Cardiac septum (tissue), 1 donor: Measurements from ENCODE around the gene TK2. TPM values are rescaled to one million over a fixed set of nuclear protein-coding genes. Genes with fewer than 3 reads are reported as not detected.
A peak's percentile ranks its signal among the peaks of the same experiment; 100 is the strongest.

Source experiments
- DNase-seq: peaks from one replicate; pipeline ENCODE4 v3.0.0-alpha.2; 2020; ENCODE audit warnings: low spot score
- intact Hi-C: fragments of 100-400 bp; cut with DNase I; formaldehyde crosslinking; loops from one replicate; pipeline ENCODE4 v1.14.0; 2022
- total RNA-seq: library from RNA; stranded (reverse); fragmentation: NEBNext Ultra II Directional; extraction: Animal tissue kit (Norgen Biotek cat#: 25700); gene quantifications from one replicate; pipeline ENCODE4 v1.2.1, GENCODE V29; 2021
- donor health status: DM: no; HTN: no; CAD: no.

TK2 gene
- total RNA-seq, 1 donor from 2014 or later, result 23.4 TPM

DNA sequence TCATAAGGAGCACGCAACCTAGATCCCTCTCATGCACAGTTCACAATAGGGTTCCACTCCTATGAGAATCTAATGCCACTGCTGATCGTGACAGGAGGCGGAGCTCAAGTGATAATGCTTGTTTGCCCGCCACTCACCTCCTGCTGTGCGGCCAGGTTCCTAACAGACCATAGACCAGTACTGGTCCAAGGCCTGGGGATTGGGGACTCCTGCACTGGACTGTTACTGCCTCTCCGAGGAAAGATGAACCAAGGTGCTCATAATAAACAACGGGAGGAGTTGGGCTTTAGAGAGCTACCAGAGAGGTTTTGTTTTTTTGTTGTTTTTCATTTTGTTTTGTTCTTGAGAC, 58.2 kb downstream of the TK2 start:
- intact Hi-C loops, result no loop called here

DNA sequence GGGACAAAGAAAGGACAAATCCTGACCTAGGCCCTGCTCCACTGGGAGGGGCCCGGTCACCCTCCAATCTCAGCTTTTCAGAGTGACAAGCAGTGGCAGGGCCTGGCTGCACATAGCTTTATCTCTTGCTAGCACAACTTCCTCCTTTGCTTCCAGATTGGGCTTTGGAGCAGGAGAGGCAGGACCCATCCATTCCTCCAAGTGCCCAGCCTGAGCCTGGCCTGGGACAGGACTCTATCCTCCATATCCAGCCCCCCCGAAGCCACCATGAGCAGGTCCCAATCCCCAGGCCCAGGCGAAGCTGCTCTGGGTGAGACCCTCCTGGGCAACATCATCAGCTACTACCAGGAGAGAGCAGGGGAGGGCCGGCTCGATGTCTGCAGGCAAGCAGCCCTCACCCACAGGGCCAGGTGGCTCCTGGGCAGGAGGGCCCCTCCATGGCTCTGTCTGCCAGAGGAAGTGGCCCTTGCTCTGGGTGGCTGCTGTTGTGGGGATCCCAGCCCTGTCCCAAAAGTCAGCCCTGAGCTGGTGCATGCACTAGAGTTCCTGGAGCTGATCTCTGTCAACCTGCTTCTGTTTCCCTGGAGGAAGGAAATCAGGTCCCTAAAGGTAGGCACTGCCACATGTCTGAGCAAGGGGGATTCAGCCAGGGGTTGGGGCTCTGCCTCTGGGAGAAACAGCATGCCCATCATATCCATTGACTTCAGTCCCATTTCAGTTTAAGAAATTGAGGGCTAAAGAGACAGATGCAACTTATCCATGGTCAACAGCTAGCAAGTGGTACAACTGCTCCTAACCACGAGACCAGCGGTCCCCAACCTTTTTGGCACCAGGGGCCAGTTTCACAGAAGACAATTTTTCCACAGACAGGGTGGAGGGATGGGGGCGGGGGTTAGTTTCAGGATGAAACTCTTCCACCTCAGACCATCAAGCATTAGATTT, 58.9 kb downstream of the TK2 start:
- intact Hi-C loops, result no loop called here
- DNase-seq, result peak; percentile 62

More for the DNA sequence above, 58.2 kb downstream of the TK2 start:
- peak; percentile 50 for DNase-seq

DNA sequence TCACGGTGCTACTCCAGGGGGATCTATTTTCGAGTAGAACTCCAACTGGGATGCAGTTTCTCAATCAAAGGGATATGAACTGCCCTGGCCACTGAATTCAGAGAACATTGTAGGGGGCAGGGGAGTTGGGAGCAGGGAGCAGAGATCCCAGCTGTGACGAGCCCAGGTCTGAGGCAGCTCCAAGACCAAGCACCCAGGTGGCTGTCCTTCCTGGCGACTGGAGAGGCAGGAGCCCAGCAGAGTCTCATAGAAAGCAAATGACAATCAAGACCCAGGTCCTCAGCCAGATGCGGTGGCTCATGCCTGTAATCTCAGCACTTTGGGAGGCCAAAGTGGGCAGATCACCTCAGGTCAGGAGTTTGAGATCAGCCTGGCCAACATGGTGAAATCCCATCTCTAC, 60.1 kb downstream of the TK2 start:
- no peak for DNase-seq
- intact Hi-C loops, result loop anchor here (10.0 kb wide), 1 partner anchor 375 kb away; no protein-coding TSS in a partner anchor

DNA sequence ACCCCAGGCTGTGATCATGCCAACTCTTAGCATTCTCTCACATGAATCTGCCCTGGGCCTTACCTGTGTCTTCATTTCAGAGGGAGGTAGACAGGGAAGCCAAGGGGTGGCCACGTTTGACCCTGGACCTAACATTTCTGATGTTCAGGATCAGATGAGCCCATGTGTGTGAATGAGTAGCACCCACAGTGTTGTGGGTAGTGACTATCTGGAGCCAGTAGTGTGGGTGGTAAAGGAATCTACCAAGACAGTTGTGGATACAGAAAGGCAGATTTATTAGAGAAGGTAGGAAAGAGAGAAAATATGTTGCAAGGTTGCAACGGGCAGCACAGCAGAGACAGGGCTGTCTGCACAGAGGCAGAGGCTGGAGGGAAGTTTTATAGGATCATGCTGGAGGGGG, 60.5 kb downstream of the TK2 start:
- intact Hi-C loops, result loop anchor here (10.0 kb wide), 1 partner anchor 375 kb away; no protein-coding TSS in a partner anchor
- DNase-seq, result no peak

DNA sequence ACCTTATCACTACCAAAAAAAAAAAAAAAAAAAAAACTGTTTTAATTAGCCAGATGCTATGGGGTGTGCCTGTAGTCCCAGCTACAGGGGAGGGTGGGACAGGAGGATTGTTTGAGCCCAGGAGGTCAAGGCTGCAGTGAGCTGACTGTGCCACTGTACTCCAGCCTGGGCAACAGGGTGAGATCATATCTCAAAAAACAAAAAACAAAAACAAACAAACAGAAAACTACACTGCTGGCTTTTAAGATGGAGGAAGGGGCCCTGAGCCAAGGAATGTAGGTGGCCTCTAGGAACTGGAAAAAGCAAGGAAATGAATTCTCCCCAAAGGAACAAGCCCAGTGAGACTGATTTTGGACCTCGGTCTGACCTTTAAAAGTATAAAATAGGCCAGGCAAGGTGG, 61.4 kb downstream of the TK2 start:
- DNase-seq, result no peak
- intact Hi-C loops, result loop anchor here (10.0 kb wide), 1 partner anchor 376 kb away; no protein-coding TSS in a partner anchor

DNA sequence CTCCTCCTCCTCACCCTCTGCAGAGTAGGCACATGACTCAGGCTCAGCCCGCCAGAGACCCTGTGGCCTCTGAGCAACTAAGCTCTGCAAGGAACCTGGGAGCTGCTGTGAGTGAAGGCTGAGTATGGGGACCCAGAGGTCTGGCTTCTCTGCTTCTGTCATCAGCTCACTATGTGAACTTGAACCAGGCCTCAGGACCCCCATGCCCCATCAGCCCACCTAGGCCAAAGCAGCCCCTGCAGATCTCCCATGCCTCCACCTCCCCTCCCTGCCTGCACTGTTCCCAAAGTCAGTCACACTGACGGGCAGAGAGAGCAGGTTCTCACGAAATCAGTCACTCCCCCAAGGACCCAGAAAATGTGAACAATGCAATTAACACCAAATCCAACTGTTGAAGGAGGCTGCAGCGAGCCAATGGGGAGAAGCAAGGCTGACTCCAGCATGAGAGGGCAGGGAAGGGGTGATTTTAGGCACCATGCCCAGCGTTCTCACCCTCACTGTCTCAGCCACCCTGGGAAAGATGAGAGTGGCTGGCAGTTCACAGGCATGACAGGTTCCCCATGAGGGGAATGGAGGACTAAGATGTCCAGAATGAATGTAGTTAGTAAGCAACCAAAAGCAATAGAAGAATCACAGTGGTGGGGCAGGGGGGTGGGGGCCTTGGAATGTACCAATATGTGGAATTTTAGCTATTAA, 62.2 kb downstream of the TK2 start:
- intact Hi-C loops, result loop anchor here (10.0 kb wide), 1 partner anchor 377 kb away; no protein-coding TSS in a partner anchor
- DNase-seq, result no peak

DNA sequence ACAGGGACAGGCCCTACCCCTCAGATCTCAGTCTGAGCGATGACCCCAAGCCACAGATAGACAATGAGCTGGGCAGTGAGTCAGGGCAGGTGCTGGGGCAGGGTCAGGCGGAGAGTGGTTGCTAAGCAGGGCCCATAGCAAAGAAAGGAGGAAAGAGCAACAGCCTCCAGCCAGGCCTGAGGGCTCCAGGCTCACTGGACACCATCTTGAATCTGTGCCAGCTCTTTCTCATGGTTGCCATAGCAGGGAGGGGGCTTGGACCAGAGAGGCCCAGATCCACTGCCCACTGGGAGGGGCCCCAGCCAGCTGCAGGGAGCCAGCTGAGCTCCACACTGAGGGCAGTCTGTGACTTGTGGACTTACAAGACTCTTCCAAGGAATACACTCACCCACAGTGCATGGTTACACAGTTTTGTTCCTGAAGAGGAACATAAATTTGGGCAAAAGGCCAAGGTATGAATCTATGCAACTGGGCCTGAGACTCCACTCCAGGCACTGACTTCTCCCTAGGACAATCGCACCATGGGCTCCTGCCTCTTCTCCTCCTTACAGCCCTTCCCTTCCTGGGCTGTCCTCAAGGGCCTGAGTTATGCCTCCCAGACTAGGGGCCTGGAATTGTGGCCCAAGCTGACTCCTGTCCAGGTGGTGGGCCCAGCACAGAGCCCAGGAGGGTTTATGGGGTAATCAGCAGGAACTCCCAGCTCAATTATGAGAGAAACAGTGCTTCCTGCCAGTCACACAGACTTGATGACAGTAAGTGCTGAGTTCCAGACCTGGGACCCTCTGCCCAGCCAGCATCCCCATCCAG, 62.9 kb downstream of the TK2 start:
- intact Hi-C loops, result loop anchor here (10.0 kb wide), 1 partner anchor 378 kb away; no protein-coding TSS in a partner anchor

DNA sequence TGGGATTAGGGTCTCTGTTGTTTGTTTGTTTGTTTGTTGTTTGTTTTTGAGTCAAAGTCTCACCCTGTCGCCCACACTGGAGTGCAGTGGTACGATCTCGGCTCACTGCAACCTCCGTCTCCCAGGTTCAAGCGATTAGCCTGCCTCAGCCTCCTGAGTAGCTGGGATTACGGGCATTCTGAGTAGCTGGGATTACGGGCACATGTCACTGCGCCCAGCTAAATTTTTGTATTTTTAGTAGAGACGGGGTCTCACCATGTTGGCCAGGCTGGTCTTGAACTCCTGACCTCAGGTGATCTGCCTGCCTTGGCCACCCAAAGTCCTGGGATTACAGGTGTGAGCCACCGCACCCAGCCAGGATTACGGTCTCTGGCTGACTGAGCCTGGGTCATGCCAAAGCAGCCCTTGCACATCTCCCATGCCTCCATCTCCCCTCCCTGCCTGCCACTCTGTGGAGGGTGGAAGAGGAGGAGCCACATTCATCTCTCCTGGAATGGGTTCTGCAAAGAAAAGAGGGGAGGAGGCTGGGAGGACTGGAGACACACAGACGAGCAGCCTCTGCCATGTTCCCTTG, 63.6 kb downstream of the TK2 start:
- DNase-seq, result no peak
- intact Hi-C loops, result loop anchor here (10.0 kb wide), 1 partner anchor 379 kb away; no protein-coding TSS in a partner anchor

More for the DNA sequence above, 62.9 kb downstream of the TK2 start:
- DNase-seq, result no peak

DNA sequence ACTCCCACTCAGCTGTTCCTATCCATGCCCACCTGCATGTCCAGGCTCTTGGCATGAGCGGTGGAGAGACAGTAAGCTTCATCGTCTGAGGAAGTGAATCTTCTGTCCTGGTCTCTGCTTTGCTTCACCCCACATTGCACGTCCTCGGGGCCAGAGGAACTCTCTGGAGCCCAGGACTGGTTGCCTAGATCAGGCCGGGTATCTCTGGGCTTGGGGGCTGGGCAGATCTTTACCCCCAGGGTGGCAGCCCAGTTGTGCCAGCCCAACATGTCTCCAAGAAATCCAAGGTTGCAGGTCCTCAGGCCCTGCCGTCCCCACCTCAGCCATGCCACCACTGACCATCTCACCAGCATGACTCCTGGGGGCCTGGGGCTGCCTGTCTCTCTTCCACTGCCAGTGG, 64.5 kb downstream of the TK2 start:
- intact Hi-C loops, result loop anchor here (10.0 kb wide), 1 partner anchor 379 kb away; no protein-coding TSS in a partner anchor
- no peak for DNase-seq

DNA sequence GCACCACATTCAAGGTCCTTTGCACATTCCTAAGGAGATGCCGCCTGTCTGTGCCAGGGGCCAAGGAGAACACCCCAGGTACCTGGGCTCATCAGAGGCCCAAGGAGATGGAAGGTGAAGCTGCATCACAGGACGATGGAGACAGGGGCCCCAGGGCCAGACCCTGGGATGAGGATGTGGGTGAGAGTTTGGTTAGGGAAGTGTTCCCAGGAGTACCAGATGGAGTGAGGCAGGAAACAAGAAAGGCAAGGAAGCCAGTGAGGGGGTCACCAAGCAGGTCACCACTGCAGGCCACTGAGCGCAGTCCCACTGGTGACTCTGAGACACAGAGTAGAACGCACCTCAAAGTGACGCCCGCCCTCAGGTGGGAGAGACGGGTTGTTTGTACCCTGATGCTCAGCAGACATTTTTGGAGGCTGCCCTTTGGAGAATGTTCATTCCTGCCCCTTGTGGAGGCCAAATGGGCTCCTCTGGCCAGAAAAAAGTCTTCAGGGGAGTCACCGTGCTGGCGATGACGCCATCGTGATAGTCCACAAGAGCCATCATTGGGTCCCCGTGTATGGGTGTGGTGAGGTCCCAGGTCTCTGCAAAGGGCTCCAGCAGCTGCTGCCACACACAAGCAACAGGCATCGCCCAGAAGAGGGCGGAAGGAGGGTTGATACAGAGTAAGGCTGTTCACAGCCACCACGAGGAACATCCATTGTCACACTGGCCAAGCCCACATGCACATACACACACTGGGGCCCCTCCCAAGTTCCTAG, 65.3 kb downstream of the TK2 start:
- intact Hi-C loops, result loop anchor here (5.0 to 10.0 kb wide), 3 partner anchors 127 to 380 kb away; no protein-coding TSS in a partner anchor
- DNase-seq, result no peak

DNA sequence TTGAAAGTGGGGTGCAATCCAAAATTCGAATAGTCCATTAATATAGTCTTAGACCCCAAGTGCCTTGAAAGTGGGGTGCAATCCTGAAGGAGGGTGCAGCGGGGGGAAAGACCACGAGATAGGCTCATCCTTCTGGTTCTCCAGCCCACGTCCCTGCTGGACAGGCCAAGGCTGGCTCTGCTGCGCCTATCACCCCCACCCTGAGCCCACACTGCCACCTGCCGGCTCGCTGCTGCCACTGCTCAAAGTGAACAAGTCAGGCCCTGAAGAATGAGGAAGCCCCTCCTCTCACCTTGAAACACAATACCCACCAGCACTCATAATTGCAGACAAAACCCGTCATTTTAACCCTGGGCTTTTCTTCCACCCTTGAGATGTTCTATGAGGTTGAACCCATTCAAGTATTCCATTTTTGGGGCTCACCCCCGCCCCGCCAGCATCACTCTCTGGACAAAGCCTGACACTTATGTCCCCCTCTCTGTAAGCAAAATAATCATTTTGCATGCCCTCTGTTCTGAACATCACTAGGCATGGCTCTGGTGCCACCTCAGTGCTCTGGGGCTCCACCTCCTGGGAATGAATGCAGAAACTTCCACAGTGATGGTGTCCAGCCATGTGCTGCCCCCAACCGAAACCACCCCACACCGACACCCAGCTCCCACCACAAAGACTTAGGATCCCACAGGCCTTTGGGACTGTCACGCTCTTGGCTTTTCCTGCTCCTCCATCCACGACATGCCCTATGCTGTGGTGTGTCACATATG, 66.1 kb downstream of the TK2 start:
- intact Hi-C loops, result loop anchor here (2.0 to 10.0 kb wide), 4 partner anchors 77 to 381 kb away; no protein-coding TSS in a partner anchor
- peak; percentile 93 for DNase-seq

DNA sequence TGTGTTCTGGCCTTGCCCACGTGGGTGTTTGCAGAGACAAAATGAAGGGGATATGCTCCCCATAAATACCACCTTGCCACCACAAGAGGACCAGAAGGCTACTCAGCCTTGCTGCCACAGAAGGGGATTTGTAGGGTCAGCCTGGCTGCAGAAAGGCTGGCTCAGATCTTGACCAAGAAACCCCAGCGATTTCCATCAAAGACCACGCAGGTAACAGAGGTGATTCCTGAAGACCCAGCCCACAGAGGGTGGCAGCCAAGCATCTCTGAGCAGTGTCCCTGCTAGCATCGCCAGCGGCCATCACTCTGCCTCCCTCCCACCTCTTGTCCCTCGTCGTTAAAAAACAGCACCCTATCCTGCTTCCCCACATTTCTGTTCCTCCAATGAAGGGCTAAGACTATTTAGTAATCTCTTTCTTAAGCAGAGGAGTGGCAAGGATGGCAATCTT, 68.0 kb downstream of the TK2 start:
- DNase-seq, result no peak
- intact Hi-C loops, result loop anchor here (2.0 to 10.0 kb wide), 4 partner anchors 75 to 383 kb away; no protein-coding TSS in a partner anchor

DNA sequence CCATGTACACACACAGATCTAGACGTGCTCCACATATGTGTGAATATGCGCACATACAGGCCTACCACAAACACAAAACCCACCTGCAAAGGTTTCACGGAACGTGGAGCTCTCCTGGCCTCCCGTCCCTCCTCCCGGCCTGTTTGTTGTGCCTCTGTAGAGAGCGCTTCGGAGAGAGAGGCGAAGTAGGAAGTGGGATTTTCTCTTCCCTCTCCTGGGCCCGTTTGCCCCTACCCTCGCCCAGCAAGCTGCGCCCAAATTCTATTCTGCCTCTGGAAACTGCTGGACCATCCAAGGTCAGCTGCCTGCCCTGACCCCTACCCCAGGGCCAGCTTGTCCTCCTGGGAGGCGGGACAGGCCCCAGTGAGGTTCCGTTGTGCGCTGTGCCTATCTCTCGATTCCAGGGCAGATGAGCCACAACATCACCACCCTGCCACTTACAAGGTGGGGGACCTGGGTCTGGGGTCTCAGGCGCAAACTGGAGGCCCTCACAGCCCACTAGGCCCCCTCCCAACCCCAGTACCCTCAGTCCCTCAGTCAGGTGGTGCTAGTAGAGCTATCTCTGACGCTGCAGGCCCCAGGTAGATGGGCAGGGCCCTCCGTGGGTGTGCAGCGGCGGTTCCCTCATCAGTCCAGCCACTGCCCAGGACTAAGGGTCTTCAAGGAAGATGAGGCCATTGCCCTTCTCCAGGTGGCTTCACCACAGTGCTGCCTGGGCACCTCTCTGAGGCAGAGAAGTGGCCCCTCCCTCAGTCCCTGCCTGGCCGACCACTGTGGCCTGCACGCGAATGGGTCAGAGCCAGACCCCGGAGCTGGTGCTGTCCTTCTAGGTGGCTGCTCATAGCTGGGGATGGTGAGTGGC, 68.6 kb downstream of the TK2 start:
- no peak for DNase-seq
- intact Hi-C loops, result loop anchor here (5.0 to 10.0 kb wide), 3 partner anchors 124 to 383 kb away; no protein-coding TSS in a partner anchor

DNA sequence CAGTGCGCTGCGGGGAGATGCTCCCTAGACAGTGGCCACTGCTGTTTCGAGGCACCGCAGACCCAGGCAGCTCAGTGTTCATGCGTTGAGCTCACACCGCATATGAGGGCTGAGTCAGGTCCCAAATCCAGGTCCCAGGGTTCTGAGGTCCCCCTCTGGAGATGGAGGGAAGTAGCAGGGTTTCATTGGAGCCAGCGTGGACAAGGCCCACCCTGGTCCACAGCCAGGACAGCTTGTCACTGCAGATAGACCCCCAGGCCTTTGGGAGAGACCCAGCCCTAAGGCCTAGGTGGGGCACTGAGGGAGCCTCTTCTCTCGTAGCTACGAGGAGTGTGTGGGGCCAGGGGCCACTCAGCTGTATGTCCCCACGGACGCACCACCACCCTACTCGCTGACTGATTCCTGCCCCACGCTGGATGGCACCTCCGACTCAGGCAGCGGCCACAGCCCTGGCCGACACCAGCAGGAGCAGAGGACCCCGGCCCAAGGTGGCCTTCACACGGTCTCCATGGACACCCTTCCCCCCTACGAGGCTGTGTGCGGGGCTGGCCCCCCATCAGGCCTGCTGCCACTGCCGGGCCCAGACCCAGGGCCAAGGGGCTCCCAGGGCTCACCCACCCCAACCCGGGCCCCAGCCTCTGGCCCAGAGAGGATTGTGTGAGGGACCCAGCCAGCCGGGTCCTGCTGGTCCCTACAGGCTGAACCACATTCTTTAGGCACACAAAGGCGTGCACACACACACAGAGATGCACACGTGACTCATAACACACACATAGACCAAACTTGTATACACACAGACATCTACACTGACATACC, 69.4 kb downstream of the TK2 start:
- no peak for DNase-seq
- intact Hi-C loops, result loop anchor here (5.0 to 10.0 kb wide), 3 partner anchors 123 to 384 kb away; no protein-coding TSS in a partner anchor

DNA sequence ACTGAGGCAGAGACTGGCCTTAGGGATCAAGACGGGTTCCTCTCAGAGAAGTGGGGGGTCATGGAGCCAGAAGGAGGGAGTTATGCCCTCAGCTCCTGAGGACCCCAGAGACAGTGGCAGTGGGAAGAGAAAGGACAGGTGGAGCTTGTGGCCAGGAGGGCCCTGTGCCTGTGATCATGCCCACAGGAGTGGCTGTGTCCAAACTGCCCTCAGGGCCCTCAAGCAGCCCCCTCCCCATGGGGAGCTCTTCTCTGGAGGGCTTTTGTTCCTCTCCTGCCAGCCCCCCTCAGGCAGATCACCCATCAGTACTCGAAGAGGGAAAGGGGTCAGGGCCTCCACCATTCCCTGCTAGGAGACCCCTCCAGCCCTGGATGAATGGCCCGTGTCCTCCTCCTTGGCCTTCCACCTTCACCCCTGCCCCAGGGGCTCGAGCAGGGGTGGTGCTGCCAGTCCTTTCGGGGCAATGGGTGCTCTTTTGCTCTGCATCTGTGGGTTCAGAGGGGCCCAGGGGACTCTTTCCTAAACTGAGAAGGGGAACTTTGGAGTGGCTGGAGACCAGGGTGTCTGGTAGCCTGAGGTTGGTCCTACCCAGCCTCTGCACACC, 70.2 kb downstream of the TK2 start:
- DNase-seq, result no peak
- intact Hi-C loops, result loop anchor here (5.0 to 10.0 kb wide), 3 partner anchors 122 to 385 kb away; no protein-coding TSS in a partner anchor
